ENCODE results near the gene FGF2.
"Not testable (repeated sequence)": the region's sequence is repeated elsewhere in the genome, so short reads cannot be mapped to it uniquely, and the experiment has no call there.

The FGF2 gene

DNA sequence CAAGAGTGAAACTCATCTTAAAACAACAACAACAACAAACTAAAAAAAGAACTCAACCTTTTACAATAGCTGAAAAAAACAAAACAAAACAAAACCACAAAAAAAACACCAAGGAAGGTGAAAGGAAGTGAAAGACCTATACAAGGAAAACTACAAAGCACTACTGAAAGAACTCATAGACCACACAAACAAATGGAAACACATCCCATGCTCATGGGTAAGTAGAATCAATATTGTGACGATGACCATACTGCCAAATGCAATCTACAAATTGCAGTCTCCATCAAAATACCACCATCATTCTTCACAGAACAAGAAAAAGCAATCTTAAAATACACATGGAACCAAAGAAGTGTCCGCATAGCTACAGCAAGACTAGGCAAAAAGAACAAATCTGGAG is 41.5 kb upstream of the FGF2 start:
- no peak overlapping the region for H3K4me3 ChIP-seq (ENCODE audit: low read depth, low read length)
- DNase-seq (ENCODE audit: low read depth) = no peak
- TF ChIP-seq, protein P1, sequence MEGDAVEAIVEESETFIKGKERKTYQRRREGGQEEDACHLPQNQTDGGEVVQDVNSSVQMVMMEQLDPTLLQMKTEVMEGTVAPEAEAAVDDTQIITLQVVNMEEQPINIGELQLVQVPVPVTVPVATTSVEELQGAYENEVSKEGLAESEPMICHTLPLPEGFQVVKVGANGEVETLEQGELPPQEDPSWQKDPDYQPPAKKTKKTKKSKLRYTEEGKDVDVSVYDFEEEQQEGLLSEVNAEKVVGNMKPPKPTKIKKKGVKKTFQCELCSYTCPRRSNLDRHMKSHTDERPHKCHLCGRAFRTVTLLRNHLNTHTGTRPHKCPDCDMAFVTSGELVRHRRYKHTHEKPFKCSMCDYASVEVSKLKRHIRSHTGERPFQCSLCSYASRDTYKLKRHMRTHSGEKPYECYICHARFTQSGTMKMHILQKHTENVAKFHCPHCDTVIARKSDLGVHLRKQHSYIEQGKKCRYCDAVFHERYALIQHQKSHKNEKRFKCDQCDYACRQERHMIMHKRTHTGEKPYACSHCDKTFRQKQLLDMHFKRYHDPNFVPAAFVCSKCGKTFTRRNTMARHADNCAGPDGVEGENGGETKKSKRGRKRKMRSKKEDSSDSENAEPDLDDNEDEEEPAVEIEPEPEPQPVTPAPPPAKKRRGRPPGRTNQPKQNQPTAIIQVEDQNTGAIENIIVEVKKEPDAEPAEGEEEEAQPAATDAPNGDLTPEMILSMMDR (IDR thresholded peaks at IDR 0.05; ENCODE audit: low read depth, low read length, missing control alignments) = no peak

DNA sequence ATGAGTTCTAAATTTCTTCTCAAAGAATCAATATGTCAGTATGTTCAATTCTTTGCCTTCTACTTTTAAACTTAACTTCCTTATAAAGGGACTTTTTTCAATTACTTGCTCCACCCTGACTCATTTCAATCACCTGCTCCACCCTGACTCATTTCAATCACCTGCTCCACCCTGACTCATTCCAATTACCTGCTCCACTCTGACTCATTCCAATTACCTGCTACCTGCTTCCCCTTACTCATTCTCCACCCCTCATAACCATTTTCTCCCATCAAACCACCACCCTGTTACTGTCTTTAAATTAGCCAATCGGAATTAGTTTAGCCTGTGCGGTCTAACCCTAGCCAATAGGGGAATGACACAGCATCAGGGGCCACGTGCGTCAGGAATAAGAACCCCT is 40.3 kb upstream of the FGF2 start:
- not testable (repeated sequence) for H3K4me3 ChIP-seq (ENCODE audit: low read depth, low read length); DNase-seq (ENCODE audit: low read depth)

- DNase-seq (ENCODE audit: low read depth); H3K4me3 ChIP-seq (ENCODE audit: low read depth, low read length): not testable (repeated sequence)
Measured at GRCh38 chr4:122786920-122787319, 39.7 kb upstream of the FGF2 start.

DNA sequence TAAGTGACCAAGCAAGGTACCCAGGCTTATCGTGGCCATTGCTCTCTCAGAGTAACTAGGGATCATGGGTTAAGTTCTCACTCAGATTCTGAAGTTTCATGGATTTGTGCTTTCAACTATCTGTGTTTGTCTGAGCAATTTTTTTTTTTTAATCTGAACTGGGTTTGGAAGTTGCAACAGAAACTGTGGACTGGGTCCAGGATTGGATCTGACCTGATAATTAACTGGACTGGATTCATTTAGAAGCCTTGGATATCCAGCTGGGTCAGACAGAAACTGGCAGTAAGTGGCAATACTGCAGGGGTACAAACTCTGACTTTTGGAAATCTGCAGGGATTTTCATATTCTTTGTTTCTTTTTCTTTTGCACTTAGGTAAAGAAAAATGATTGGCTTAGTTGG is 38.7 kb upstream of the FGF2 start:
- no peak overlapping the region for H3K4me3 ChIP-seq (ENCODE audit: low read depth, low read length)
- no peak for DNase-seq (ENCODE audit: low read depth)
- TF ChIP-seq, protein P1 (IDR thresholded peaks at IDR 0.05; ENCODE audit: low read depth, low read length, missing control alignments) = no peak

- no peak for DNase-seq (ENCODE audit: low read depth)
- TF ChIP-seq, protein P1 (IDR thresholded peaks at IDR 0.05; ENCODE audit: low read depth, low read length, missing control alignments) = no peak
- no peak overlapping the region for H3K4me3 ChIP-seq (ENCODE audit: low read depth, low read length)
Measured at GRCh38 chr4:122788935-122789334, 37.7 kb upstream of the FGF2 start.

GRCh38 chr4:122793811-122794210 is 32.8 kb upstream of the FGF2 start:
- TF ChIP-seq, protein P1 (IDR thresholded peaks at IDR 0.05; ENCODE audit: low read depth, low read length, missing control alignments) = no peak
- no peak overlapping the region for H3K4me3 ChIP-seq (ENCODE audit: low read depth, low read length)

GRCh38 chr4:122796801-122797404 is 29.7 kb upstream of the FGF2 start:
- DNase-seq (ENCODE audit: low read depth) = no peak
- no peak overlapping the region for H3K4me3 ChIP-seq (ENCODE audit: low read depth, low read length)
- TF ChIP-seq, protein P1 (IDR thresholded peaks at IDR 0.05; ENCODE audit: low read depth, low read length, missing control alignments) = no peak

More at GRCh38 chr4:122793811-122794210, 32.8 kb upstream of the FGF2 start:
- DNase-seq (ENCODE audit: low read depth) = no peak

- H3K4me3 ChIP-seq (ENCODE audit: low read depth, low read length) = no peak overlapping the region
- TF ChIP-seq, protein P1 (IDR thresholded peaks at IDR 0.05; ENCODE audit: low read depth, low read length, missing control alignments) = no peak
- no peak for DNase-seq (ENCODE audit: low read depth)
Measured at GRCh38 chr4:122797405-122798094, 29.1 kb upstream of the FGF2 start.

Data from GM12864 (cell line).